HFFc6 (cell line): Measurements from ENCODE around the gene DYDC2. TPM values are rescaled to one million over a fixed set of nuclear protein-coding genes. Genes with fewer than 3 reads are reported as not detected.

Experiments
- DNase-seq: peaks from one replicate; pipeline ENCODE4 v3.0.0-alpha.2; 2018
- H3K27ac Mint-ChIP-seq: 2 replicates; pipeline ENCODE4 v1.8.0; 2020; ENCODE audit warnings: mild to moderate bottlenecking, mixed read lengths
- H3K27me3 Mint-ChIP-seq: 2 replicates; pipeline ENCODE4 v1.8.0; 2021; ENCODE audit warnings: mild to moderate bottlenecking, moderate library complexity, mixed read lengths; ENCODE audit not compliant: insufficient read depth
- H3K36me3 Mint-ChIP-seq: 2 replicates; pipeline ENCODE4 v1.8.0; 2021; ENCODE audit warnings: low read depth, mixed read lengths
- H3K4me1 Mint-ChIP-seq: 2 replicates; pipeline ENCODE4 v1.8.0; 2020; ENCODE audit warnings: low read depth, mixed read lengths
- H3K4me3 Mint-ChIP-seq: 2 replicates; pipeline ENCODE4 v1.8.0; 2020; ENCODE audit warnings: mild to moderate bottlenecking, moderate library complexity, mixed read lengths
- H3K9me3 Mint-ChIP-seq: 2 replicates; pipeline ENCODE4 v1.8.0; 2020; ENCODE audit warnings: mild to moderate bottlenecking, mixed read lengths
- total RNA-seq, 6 experiments: library from RNA; stranded (reverse); fragmentation: NEBNext Ultra II Directional; extraction: Animal tissue kit (Norgen Biotek cat#: 25700); gene quantifications; 2 replicates in 1 of 6; 3 replicates in 5 of 6; pipeline ENCODE4 v1.2.3, GENCODE V29; 2021
- TF ChIP-seq, protein P1 (sequence below): fragments of 200-600 bp; sonication (generic); IDR thresholded peaks from 2 replicates; pipeline ENCODE4 v1.5.0; 2021; ENCODE audit warnings: antibody characterized with exemption, mild to moderate bottlenecking

Gene DYDC2
- total RNA-seq, 6 experiments from 2014 or later, result not detected

DNA sequence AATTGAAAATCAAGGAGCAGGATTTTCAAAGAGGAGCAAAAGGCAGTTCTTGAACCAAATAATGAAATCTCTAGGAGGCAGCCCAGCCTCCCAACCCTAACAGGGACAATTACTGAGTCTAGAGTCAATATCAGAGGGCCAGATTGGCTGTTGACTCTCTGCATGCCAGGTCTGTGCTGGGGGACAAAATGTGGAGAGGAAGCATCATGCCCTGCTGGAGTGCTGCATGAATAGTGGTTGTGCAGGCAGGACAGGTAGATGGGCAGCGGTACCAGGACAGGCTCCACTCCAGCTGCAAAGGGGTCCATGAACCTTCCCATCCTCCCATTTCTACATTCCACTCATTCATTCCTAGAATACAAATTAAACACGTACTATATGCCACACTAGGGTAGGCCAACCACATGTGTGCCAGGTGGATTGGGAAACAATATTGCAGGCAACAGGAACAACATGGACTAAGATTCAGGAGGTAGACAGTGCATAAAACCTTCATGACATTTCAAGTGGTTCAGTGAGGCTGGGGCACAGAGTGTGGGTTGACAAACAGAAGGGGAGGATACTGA, 36.8 kb upstream of the DYDC2 start:
- H3K36me3 Mint-ChIP-seq, result no peaks in the 10 kb centered on the region
- no peak overlapping the region for H3K4me3 Mint-ChIP-seq
- no peak for DNase-seq
- TF ChIP-seq, protein P1, sequence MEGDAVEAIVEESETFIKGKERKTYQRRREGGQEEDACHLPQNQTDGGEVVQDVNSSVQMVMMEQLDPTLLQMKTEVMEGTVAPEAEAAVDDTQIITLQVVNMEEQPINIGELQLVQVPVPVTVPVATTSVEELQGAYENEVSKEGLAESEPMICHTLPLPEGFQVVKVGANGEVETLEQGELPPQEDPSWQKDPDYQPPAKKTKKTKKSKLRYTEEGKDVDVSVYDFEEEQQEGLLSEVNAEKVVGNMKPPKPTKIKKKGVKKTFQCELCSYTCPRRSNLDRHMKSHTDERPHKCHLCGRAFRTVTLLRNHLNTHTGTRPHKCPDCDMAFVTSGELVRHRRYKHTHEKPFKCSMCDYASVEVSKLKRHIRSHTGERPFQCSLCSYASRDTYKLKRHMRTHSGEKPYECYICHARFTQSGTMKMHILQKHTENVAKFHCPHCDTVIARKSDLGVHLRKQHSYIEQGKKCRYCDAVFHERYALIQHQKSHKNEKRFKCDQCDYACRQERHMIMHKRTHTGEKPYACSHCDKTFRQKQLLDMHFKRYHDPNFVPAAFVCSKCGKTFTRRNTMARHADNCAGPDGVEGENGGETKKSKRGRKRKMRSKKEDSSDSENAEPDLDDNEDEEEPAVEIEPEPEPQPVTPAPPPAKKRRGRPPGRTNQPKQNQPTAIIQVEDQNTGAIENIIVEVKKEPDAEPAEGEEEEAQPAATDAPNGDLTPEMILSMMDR, result no peak
- no peaks in the 10 kb centered on the region for H3K9me3 Mint-ChIP-seq
- H3K4me1 Mint-ChIP-seq, result peaks cover 6% of the 10 kb centered on the region
- peaks cover 1% of the 10 kb centered on the region; the same call in 1 of the 2 replicates for H3K27me3 Mint-ChIP-seq
- H3K27ac Mint-ChIP-seq, result no peak overlapping the region

GRCh38 chr10:80320377-80320776, 36.2 kb upstream of the DYDC2 start:
- H3K9me3 Mint-ChIP-seq, result no peaks in the 10 kb centered on the region
- peaks cover 6% of the 10 kb centered on the region for H3K4me1 Mint-ChIP-seq
- H3K27ac Mint-ChIP-seq, result no peak overlapping the region
- DNase-seq, result no peak
- H3K27me3 Mint-ChIP-seq, result peaks cover 1% of the 10 kb centered on the region; the same call in 1 of the 2 replicates
- no peaks in the 10 kb centered on the region for H3K36me3 Mint-ChIP-seq
- TF ChIP-seq, protein P1, result no peak
- no peak overlapping the region for H3K4me3 Mint-ChIP-seq

GRCh38 chr10:80321183-80321582, 35.4 kb upstream of the DYDC2 start:
- H3K27me3 Mint-ChIP-seq, result peaks cover 1% of the 10 kb centered on the region; the same call in 1 of the 2 replicates
- DNase-seq, result no peak
- no peak overlapping the region for H3K27ac Mint-ChIP-seq
- no peaks in the 10 kb centered on the region for H3K36me3 Mint-ChIP-seq
- TF ChIP-seq, protein P1, result no peak
- no peaks in the 10 kb centered on the region for H3K9me3 Mint-ChIP-seq
- H3K4me3 Mint-ChIP-seq, result no peak overlapping the region
- H3K4me1 Mint-ChIP-seq, result peaks cover 6% of the 10 kb centered on the region

- Mint-ChIP-seq H3K9me3 (no peaks in the 10 kb centered on the region), H3K27me3 (peaks cover 3% of the 10 kb centered on the region), H3K36me3 (no peaks in the 10 kb centered on the region), H3K27ac (no peak overlapping the region), H3K4me1 (peaks cover 6% of the 10 kb centered on the region), H3K4me3 (no peak overlapping the region)
- DNase-seq, result no peak
- TF ChIP-seq, protein P1, result no peak
Observed at GRCh38 chr10:80322158-80322557, 34.4 kb upstream of the DYDC2 start.

- Mint-ChIP-seq H3K9me3 (no peaks in the 10 kb centered on the region), H3K4me3 (no peak overlapping the region), H3K27ac (no peak overlapping the region), H3K4me1 (peaks cover 6% of the 10 kb centered on the region), H3K36me3 (no peaks in the 10 kb centered on the region), H3K27me3 (peaks cover 3% of the 10 kb centered on the region)
- DNase-seq, result no peak
- TF ChIP-seq, protein P1, result no peak
Observed at GRCh38 chr10:80322711-80323110, 33.9 kb upstream of the DYDC2 start.
